ENCODE data around the gene SHISAL2A.

The SHISAL2A gene

GRCh38 chr1:52632732-52633290 lies at the start of gene SHISAL2A:
Gene SHISAL2A (plus strand): TSS chr1:52633168. CDS start chr1:52633494, 326 bp downstream.
- CTCF ChIA-PET = no interaction called here
- POLR2A ChIA-PET = no interaction called here
- no peak for DNase-seq (ENCODE audit: extremely low spot score)
- no peak for TF ChIP-seq HDGF (IDR thresholded peaks at IDR 0.05; ENCODE audit: borderline replicate concordance)
- no peak for TF ChIP-seq NFRKB (IDR thresholded peaks at IDR 0.05)
- no peak for TF ChIP-seq ELF4 (IDR thresholded peaks at IDR 0.05)
- no peak for TF ChIP-seq CTBP1 (IDR thresholded peaks at IDR 0.05; ENCODE audit: borderline replicate concordance)
- TF ChIP-seq L3MBTL2 (conservative IDR thresholded peaks at IDR 0.05) = no peak

- no peak for DNase-seq (ENCODE audit: extremely low spot score)
- TF ChIP-seq NFRKB (IDR thresholded peaks at IDR 0.05) (no peak), LEF1 (IDR thresholded peaks at IDR 0.05; ENCODE audit: borderline replicate concordance) (no peak), TARDBP (IDR thresholded peaks at IDR 0.05) (no peak), CTBP1 (IDR thresholded peaks at IDR 0.05; ENCODE audit: borderline replicate concordance) (no peak)
- ChIA-PET CTCF (no interaction called here), POLR2A (no interaction called here)
These were observed 47.5 kb upstream of the SHISAL2A start for GRCh38 chr1:52585474-52585873.

DNA sequence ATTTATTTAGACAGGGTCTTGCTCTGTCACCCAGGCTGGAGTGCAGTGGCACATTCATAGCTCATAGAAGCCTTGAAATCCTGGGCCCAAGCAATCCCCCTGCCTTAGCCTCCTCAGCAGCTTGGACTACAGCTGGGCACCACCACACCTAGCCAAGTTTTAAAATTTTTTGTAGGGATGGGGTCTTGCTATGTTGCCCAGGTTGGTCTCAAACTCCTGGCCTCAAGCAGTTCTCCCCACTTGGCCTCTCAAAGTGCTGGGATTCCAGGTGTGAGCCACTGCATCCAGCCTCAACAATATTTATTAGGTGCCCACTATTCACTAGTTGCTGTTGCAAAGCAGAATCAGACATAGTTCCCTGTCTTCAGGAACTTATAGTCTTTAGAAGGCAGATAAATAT lies 44.9 kb upstream of the SHISAL2A start:
- TF ChIP-seq HDGF (IDR thresholded peaks at IDR 0.05; ENCODE audit: borderline replicate concordance) (no peak), FOXK2 (IDR thresholded peaks at IDR 0.05) (no peak), ELF4 (IDR thresholded peaks at IDR 0.05) (no peak), CTBP1 (IDR thresholded peaks at IDR 0.05; ENCODE audit: borderline replicate concordance) (no peak), LEF1 (IDR thresholded peaks at IDR 0.05; ENCODE audit: borderline replicate concordance) (no peak), FOXM1 (IDR thresholded peaks at IDR 0.05; ENCODE audit: borderline replicate concordance) (no peak), BHLHE40 (IDR thresholded peaks at IDR 0.05; ENCODE audit: borderline replicate concordance) (no peak), NFRKB (IDR thresholded peaks at IDR 0.05) (no peak), SUZ12 (IDR thresholded peaks at IDR 0.05) (no peak), SP1 (IDR thresholded peaks at IDR 0.05) (no peak), TARDBP (IDR thresholded peaks at IDR 0.05) (no peak), ZNF384 (IDR thresholded peaks at IDR 0.05) (no peak)
- POLR2A ChIA-PET = no interaction called here
- DNase-seq (ENCODE audit: extremely low spot score) = no peak
- CTCF ChIA-PET = no interaction called here

DNA sequence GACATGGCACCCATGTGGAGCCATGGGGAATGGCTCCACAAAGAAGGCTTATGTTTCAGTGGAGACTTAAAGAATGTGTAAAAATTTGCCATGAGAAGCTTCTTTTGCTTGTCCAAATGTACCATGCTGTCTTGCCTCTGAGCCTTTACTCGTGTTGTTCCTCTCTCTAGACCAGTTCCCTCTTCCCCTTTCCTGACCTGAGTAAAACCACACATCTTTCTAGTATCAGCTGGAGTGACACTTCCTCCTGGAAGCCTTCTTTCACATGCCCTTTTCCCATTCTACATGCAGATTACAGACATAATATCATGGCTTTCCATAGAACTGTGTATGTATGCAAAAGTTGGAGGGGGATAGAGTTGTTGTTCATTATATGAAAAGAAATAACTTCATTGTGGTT lies 44.4 kb upstream of the SHISAL2A start:
- DNase-seq (ENCODE audit: extremely low spot score) = no peak
- TF ChIP-seq NFRKB (IDR thresholded peaks at IDR 0.05) = no peak
- no peak for TF ChIP-seq ZNF384 (IDR thresholded peaks at IDR 0.05)
- no peak for TF ChIP-seq HDGF (IDR thresholded peaks at IDR 0.05; ENCODE audit: borderline replicate concordance)
- CTCF ChIA-PET = no interaction called here
- POLR2A ChIA-PET = no interaction called here

DNA sequence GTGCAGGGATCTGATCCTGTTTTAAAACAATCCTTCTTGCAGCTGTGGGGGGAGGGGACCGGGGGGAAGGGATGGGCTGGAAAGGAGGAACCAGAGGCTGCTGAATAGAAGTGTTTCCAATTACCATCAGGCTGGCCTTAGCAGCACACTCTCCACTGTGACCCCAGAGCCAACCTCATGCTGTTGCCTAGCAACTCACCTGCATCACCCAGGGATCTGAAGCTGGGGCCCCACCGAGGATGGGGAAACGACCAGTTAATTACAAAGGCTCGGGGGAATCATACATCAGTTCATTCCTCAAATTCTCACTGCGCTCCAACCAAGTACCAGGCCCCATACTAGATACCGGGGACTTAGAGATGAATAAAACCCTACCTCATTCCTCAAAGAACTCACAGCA lies 42.7 kb upstream of the SHISAL2A start:
- ChIA-PET CTCF (no interaction called here), POLR2A (no interaction called here)
- no peak for DNase-seq (ENCODE audit: extremely low spot score)
- TF ChIP-seq LEF1 (IDR thresholded peaks at IDR 0.05; ENCODE audit: borderline replicate concordance) (no peak), NFRKB (IDR thresholded peaks at IDR 0.05) (no peak), TARDBP (IDR thresholded peaks at IDR 0.05) (no peak), FOXM1 (IDR thresholded peaks at IDR 0.05; ENCODE audit: borderline replicate concordance) (no peak), CTBP1 (IDR thresholded peaks at IDR 0.05; ENCODE audit: borderline replicate concordance) (no peak), ELF4 (IDR thresholded peaks at IDR 0.05) (no peak)

DNA sequence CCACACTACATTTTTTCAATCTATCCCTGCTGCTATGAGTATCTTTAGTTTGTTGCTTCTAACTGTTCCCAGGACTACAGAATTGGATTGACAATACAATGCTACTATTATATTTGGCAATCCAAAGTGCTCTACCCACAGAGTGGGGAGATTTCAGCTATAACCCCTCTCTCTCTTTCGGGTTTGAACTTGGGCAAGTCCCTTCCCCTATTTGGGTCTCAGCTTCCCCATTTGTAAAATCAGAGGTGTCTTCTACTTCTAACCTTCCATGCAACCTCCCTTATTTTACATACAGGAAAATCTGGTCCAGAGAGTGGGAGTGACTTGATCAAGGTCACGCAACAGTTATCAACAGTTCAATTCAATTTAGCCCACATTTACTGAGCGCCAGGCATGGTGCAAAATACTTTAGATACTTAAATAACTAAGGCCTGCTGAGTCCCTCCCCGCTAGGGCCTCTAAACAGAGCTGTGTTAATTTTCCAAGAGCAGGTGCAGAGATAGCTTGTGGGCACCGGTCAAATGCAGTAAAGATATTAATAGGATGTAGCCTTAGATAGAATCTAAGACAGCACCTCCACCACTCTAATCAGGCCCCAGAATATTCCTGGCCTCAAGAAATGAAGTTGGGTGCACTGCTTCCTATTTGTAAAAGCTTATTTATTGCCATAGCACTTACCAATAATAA lies 40.2 kb upstream of the SHISAL2A start:
- no peak for DNase-seq (ENCODE audit: extremely low spot score)
- no peak for TF ChIP-seq HDGF (IDR thresholded peaks at IDR 0.05; ENCODE audit: borderline replicate concordance)
- TF ChIP-seq ZNF384 (IDR thresholded peaks at IDR 0.05) = no peak
- TF ChIP-seq, protein P1, sequence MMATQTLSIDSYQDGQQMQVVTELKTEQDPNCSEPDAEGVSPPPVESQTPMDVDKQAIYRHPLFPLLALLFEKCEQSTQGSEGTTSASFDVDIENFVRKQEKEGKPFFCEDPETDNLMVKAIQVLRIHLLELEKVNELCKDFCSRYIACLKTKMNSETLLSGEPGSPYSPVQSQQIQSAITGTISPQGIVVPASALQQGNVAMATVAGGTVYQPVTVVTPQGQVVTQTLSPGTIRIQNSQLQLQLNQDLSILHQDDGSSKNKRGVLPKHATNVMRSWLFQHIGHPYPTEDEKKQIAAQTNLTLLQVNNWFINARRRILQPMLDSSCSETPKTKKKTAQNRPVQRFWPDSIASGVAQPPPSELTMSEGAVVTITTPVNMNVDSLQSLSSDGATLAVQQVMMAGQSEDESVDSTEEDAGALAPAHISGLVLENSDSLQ (IDR thresholded peaks at IDR 0.05) = no peak
- no peak for TF ChIP-seq BHLHE40 (IDR thresholded peaks at IDR 0.05; ENCODE audit: borderline replicate concordance)
- TF ChIP-seq ARNT (IDR thresholded peaks at IDR 0.05) = no peak
- TF ChIP-seq L3MBTL2 (conservative IDR thresholded peaks at IDR 0.05) = no peak
- no peak for TF ChIP-seq SP1 (IDR thresholded peaks at IDR 0.05)
- TF ChIP-seq LEF1 (IDR thresholded peaks at IDR 0.05; ENCODE audit: borderline replicate concordance) = no peak
- POLR2A ChIA-PET = no interaction called here
- CTCF ChIA-PET = no interaction called here

DNA sequence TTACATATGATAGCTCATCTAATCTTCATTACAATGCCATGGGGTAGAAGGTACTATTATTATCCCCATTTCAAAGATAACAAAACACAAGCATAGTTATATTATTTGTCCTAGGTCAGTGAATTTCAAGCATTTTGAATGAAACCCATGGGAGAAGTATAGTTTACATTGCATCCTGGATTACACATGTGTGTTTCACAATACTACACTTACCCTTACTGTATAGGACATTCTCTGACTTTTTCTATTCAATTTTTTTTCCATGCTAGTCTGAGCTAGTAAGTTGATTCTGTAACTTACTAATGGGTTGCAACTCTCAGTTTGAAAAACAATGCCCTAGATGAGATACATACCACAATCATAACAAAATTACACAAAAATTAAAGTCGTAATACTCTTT lies 39.5 kb upstream of the SHISAL2A start:
- TF ChIP-seq BHLHE40 (IDR thresholded peaks at IDR 0.05; ENCODE audit: borderline replicate concordance) (no peak), CTBP1 (IDR thresholded peaks at IDR 0.05; ENCODE audit: borderline replicate concordance) (no peak), FOXK2 (IDR thresholded peaks at IDR 0.05) (no peak), TARDBP (IDR thresholded peaks at IDR 0.05) (no peak), HDGF (IDR thresholded peaks at IDR 0.05; ENCODE audit: borderline replicate concordance) (no peak), LEF1 (IDR thresholded peaks at IDR 0.05; ENCODE audit: borderline replicate concordance) (no peak), SUZ12 (IDR thresholded peaks at IDR 0.05) (no peak), NFRKB (IDR thresholded peaks at IDR 0.05) (no peak), ELF4 (IDR thresholded peaks at IDR 0.05) (no peak), FOXM1 (IDR thresholded peaks at IDR 0.05; ENCODE audit: borderline replicate concordance) (no peak), ARNT (IDR thresholded peaks at IDR 0.05) (no peak)
- TF ChIP-seq, protein P1 (IDR thresholded peaks at IDR 0.05) = no peak
- POLR2A ChIA-PET = interaction anchor here (1.4 kb wide), 1 partner anchor 40 kb away, joined by 6 read pairs; the partner anchor contains the start of gene TUT4
- no peak for DNase-seq (ENCODE audit: extremely low spot score)
- CTCF ChIA-PET = no interaction called here

All from HEK293T (cell line).